Prostate gland (tissue), 2 donors: ENCODE results near the gene HPS3. TPM values are rescaled to one million over a fixed set of nuclear protein-coding genes. Genes with fewer than 3 reads are reported as not detected.
"Not testable (repeated sequence)": the region's sequence is repeated elsewhere in the genome, so short reads cannot be mapped to it uniquely, and the experiment has no call there.

Experiments used
- DNase-seq: peaks from one replicate; pipeline ENCODE4 v3.0.0-alpha.2; 2019; ENCODE audit warnings: low spot score
- H3K27ac ChIP-seq, 2 donors: fragments of 200-600 bp; sonication (generic); 2 replicates each; pipeline ENCODE4 v1.5.1; 2017 to 2019
- H3K27me3 ChIP-seq: fragments of 200-600 bp; sonication (generic); replicated peaks from 2 replicates; pipeline ENCODE4 v1.5.1; 2019; ENCODE audit not compliant: insufficient read depth
- H3K36me3 ChIP-seq, 2 donors: fragments of 200-600 bp; sonication (generic); 1 replicate in 1 of 2; 2 replicates in 1 of 2; pipeline versions ENCODE4 v1.5.1 to v1.8.1; 2017 to 2019
- H3K4me1 ChIP-seq: fragments of 200-600 bp; sonication (generic); replicated peaks from 2 replicates; pipeline ENCODE4 v1.5.1; 2019
- H3K4me3 ChIP-seq, 2 donors: fragments of 200-600 bp; sonication (generic); 2 replicates each; pipeline ENCODE4 v1.5.1; 2017 to 2019
- H3K9me3 ChIP-seq: fragments of 200-600 bp; sonication (generic); 2 replicates; pipeline ENCODE4 v1.5.1; 2017
- CTCF ChIP-seq, 4 experiments: fragments of 200-600 bp in 2 of 4; fragments of 450-650 bp in 2 of 4; sonication (generic) in 2 of 4; IDR thresholded peaks; 1 replicate in 3 of 4; 2 replicates in 1 of 4; pipeline ENCODE4 v1.5.1; 2016 to 2019; ENCODE audit warnings: antibody characterized with exemption in 4 of 4, mild to moderate bottlenecking in 2 of 4, moderate library complexity in 2 of 4
- POLR2A ChIP-seq: fragments of 450-650 bp; IDR thresholded peaks from one replicate; pipeline ENCODE4 v1.6.1; 2016; ENCODE audit warnings: antibody characterized with exemption, mild to moderate bottlenecking
- POLR2AphosphoS5 ChIP-seq: sonication (generic); formaldehyde crosslinking; IDR thresholded peaks from one replicate; pipeline ENCODE4 v1.6.1; 2017; ENCODE audit warnings: antibody characterized with exemption
- WGBS: methylation state at CpG from one replicate; pipeline ENCODE4 v1.1.5; 2018; 5-methylcytosine and 5-hydroxymethylcytosine counted together
- intact Hi-C: fragments of 100-400 bp; cut with DNase I; formaldehyde crosslinking; loops from one replicate; pipeline ENCODE4 v1.14.2; 2022
- small RNA-seq, 2 donors: library from RNA; depleted of rRNA; stranded (forward); fragments of <200 nt; gene quantifications; one replicate each; pipeline ENCODE3, GENCODE V24; 2016
- total RNA-seq, 2 donors: library from RNA; depleted of rRNA; stranded (reverse); fragments of >200 nt; gene quantifications; one replicate each; pipeline ENCODE4 v1.1.0, GENCODE V29; 2016

Gene HPS3
- total RNA-seq, 2 donors from 2014 or later = 17.6 to 25.2 TPM

GRCh38 chr3:149216193-149216869 is 86.9 kb downstream of the HPS3 start:
- intact Hi-C loops = no loop called here
- no peaks in the 10 kb centered on the region for H3K9me3 ChIP-seq
- H3K4me1 ChIP-seq = no peaks in the 10 kb centered on the region
- H3K27ac ChIP-seq = no peak overlapping the region
- DNase-seq = no peak
- TF ChIP-seq POLR2AphosphoS5 (no peak), CTCF (IDR thresholded peaks at IDR 0.05) (no peak), POLR2A (no peak)
- no peaks in the 10 kb centered on the region for H3K36me3 ChIP-seq
- no peak overlapping the region for H3K4me3 ChIP-seq
- 83% methylated on average over 4 of the region's 4 CpGs for WGBS
- no peaks in the 10 kb centered on the region for H3K27me3 ChIP-seq

GRCh38 chr3:149217347-149217746 is 87.9 kb downstream of the HPS3 start:
- Histone ChIP-seq H3K36me3 (no peaks in the 10 kb centered on the region), H3K9me3 (no peaks in the 10 kb centered on the region), H3K4me3 (no peak overlapping the region), H3K27ac (no peak overlapping the region), H3K27me3 (no peaks in the 10 kb centered on the region), H3K4me1 (no peaks in the 10 kb centered on the region)
- no peak for DNase-seq
- 87% methylated on average over 5 of the region's 5 CpGs for WGBS
- intact Hi-C loops = no loop called here
- TF ChIP-seq CTCF (IDR thresholded peaks at IDR 0.05) = no peak
- no peak for TF ChIP-seq POLR2A
- no peak for TF ChIP-seq POLR2AphosphoS5

DNA sequence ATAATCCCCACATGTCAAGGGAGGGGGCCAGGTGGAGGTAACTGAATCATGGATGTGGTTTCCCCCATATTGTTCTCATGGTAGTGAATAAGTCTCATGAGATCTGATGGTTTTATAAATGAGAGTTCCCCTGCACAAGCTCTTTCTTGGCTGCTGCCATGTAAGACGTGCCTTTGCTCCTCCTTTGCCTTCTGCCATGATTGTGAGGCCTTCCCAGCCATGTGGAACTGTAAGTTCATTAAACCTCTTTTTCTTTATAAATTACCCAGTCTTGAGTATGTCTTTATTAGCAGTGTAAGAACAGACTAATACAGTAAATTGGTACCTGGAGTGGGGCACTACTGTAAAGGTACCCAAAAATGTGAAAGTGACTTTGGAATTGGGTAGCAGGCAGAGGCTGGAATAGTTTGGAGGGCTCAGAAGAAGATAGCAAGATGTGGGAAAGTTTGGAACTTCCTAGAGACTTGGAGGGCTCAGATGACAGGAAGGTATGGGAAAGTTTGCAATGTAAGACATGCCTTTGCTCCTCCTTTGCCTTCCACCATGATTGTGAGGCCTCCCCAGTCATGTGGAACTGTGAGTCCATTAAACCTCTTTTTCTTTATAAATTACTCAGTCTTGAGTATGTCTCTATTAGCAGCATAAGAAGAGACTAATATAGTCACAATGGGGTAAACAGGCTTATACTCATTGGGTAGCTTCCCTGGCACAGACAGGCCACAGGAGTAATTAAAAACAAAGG is 90.1 kb downstream of the HPS3 start:
- 100% methylated on average over 1 of the region's 1 CpG for WGBS
- DNase-seq, H3K4me3 ChIP-seq, H3K36me3 ChIP-seq, H3K27ac ChIP-seq, H3K27me3 ChIP-seq, intact Hi-C loops, H3K9me3 ChIP-seq, H3K4me1 ChIP-seq: not testable (repeated sequence)

DNA sequence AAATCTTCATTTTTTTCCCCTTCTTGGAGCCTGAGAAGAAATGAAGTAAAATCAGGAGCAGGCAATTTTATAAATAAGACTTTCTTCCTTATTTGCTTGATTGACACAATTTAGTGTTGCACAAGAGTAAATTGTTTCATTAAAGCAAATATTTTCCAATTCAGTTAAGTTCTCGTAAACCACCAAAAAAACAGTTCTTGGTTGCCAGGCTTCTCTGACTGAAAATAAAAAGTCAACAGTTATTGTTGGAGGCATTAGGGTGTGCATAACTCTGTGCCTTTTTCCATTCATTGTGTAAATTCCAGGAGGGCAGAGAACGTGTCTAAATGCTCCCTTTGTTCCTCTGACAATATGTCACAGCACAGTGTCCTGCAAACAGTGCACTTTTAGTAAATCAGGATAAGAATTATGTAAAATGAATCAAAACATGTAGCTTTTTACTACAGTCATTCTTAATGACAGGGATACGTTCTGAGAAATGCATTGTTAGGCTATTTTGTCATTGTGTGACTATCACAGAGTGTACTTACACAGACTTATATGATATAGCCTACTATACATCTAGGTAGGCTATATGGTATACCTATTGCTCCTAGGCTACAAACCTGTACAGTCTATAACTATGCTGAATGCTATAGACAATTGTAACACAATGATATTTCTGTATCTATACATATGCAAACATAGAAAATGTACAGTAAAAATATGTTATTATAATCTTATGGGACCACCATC is 92.5 kb downstream of the HPS3 start, which contains the start of gene CP:
Gene CP (minus strand): TSS at position 47 of the 735 bp plus-strand sequence. CDS start 37 bp downstream, at position 10.
- H3K27me3 ChIP-seq = no peaks in the 10 kb centered on the region
- DNase-seq = peak; percentile 16
- no peak within 1 kb of the TSS for H3K4me3 ChIP-seq
- H3K36me3 ChIP-seq = no peaks in the 10 kb centered on the region
- TF ChIP-seq POLR2A (no peak), POLR2AphosphoS5 (peak; percentile 55), CTCF (IDR thresholded peaks at IDR 0.05) (no peak)
- intact Hi-C loops = no loop called here
- H3K4me1 ChIP-seq = no peaks in the 10 kb centered on the region
- H3K9me3 ChIP-seq = no peaks in the 10 kb centered on the region
- no peak within 1 kb of the TSS for H3K27ac ChIP-seq
- WGBS = 25% methylated on average over 3 of the region's 3 CpGs

Small RNA genes lying within 50 kb of the gene (small RNA-seq; reads per million reads assigned to genes)
- 0 reads per million in 2 donors for gene RF00019

Other genes with a start within 250 kb of the HPS3 start
- 10 to 100 TPM; 37.4 to 69.5 TPM for gene GYG1, start 138.1 kb upstream of the HPS3 start, total RNA-seq
- gene HLTF, start 43.1 kb upstream of the HPS3 start, total RNA-seq = 100 to 1,000 TPM in 1 of 2 donors, 10 to 100 TPM in 1; 29.9 to 171 TPM
- gene CP, start 92.2 kb downstream of the HPS3 start, total RNA-seq = 10 to 100 TPM; 15.2 to 32.6 TPM
- 1 to 10 TPM; 4.3 to 4.9 TPM for gene TM4SF18, start 204.0 kb downstream of the HPS3 start, total RNA-seq
- gene TM4SF1, start 248.0 kb downstream of the HPS3 start, total RNA-seq = 100 to 1,000 TPM in 1 of 2 donors, 10 to 100 TPM in 1; 92.0 to 142 TPM